GM12872 (cell line): ENCODE data around the gene STX16.

Experiments
- CTCF ChIP-seq: IDR thresholded peaks from 3 replicates; pipeline ENCODE4 v1.5.1; 2011; ENCODE audit warnings: low read depth, mild to moderate bottlenecking, low read length, moderate library complexity; ENCODE audit not compliant: insufficient read depth

The STX16 gene

GRCh38 chr20:58677079-58677604, 26.1 kb downstream of the STX16 start:
- TF ChIP-seq CTCF, result no peak

- no peak for TF ChIP-seq CTCF
These were observed 26.7 kb downstream of the STX16 start for GRCh38 chr20:58677808-58678207.

- TF ChIP-seq CTCF, result no peak
These were observed 27.7 kb downstream of the STX16 start for GRCh38 chr20:58678806-58679205.

- no peak for TF ChIP-seq CTCF
These were observed 31.8 kb downstream of the STX16 start for GRCh38 chr20:58682656-58683531.

- TF ChIP-seq CTCF, result no peak
These were observed 33.2 kb downstream of the STX16 start for GRCh38 chr20:58684291-58684690.

- TF ChIP-seq CTCF, result no peak
These were observed 34.9 kb downstream of the STX16 start for GRCh38 chr20:58685988-58686387.

- no peak for TF ChIP-seq CTCF
These were observed 37.3 kb downstream of the STX16 start for GRCh38 chr20:58688414-58688813.
